A549 (cell line): ENCODE data around the gene SMIM28. TPM values are rescaled to one million over a fixed set of nuclear protein-coding genes. Genes with fewer than 3 reads are reported as not detected.

Experiments used
- ATAC-seq, 2 experiments: fragments of 200-7000 bp in 1 of 2; fragments of >200 bp in 1 of 2; cut with Nextera tagmentation in 1 of 2; cut with Tn5 transposase in 1 of 2; 3 replicates each; pipeline versions ENCODE4 v1.8.0 to v1.9.1; 2018 to 2020; ENCODE audit warnings: mild to moderate bottlenecking in 1 of 2, moderate library complexity in 1 of 2
- CTCF ChIA-PET: fragments of 300-600 bp; sonication (Branson Sonifier 250); formaldehyde crosslinking; extraction: SDS; loops from one replicate; lab custom pipeline; 2021; ENCODE audit warnings: antibody characterized with exemption, inconsistent platforms; lab: Yijun Ruan, JAX
- POLR2A ChIA-PET: fragments of 350-600 bp; formaldehyde crosslinking; extraction: SDS; loops from one replicate; lab custom pipeline; 2021; ENCODE audit warnings: antibody characterized with exemption, inconsistent platforms; lab: Yijun Ruan, JAX
- DNase-seq, 2 experiments: peaks; one replicate each; pipeline versions ENCODE4 v3.0.0 to v3.0.0-alpha.2; 2011 to 2016; ENCODE audit warnings: low read depth in 1 of 2, low spot score in 1 of 2
- FAIRE-seq: peaks from 2 replicates; lab custom pipeline; 2011; peaks lifted over from hg19 to GRCh38; lab: Jason Lieb, UNC
- H3K27ac ChIP-seq, 2 experiments: fragments of >200 bp; sonication (Bioruptor Twin); formaldehyde crosslinking; 3 replicates each; pipeline ENCODE4 v1.5.1; 2016 to 2017
- H3K4me1 ChIP-seq: fragments of >200 bp; sonication (Bioruptor Twin); formaldehyde crosslinking; 3 replicates; pipeline ENCODE4 v1.6.1; 2016
- H3K4me2 ChIP-seq: fragments of >200 bp; sonication (Bioruptor Twin); formaldehyde crosslinking; 3 replicates; pipeline ENCODE4 v1.6.1; 2016
- H3K4me3 ChIP-seq: fragments of >200 bp; sonication (Bioruptor Twin); formaldehyde crosslinking; 3 replicates; pipeline ENCODE4 v1.5.1; 2016
- H3K9me3 ChIP-seq: fragments of >200 bp; sonication (Bioruptor Twin); formaldehyde crosslinking; 3 replicates; pipeline ENCODE4 v1.6.1; 2016
- BHLHE40 ChIP-seq: IDR thresholded peaks from 2 replicates; pipeline ENCODE4 v1.6.1; 2012; ENCODE audit warnings: low read depth, low read length, inconsistent platforms
- CBX2 ChIP-seq: fragments of 200-600 bp; sonication (generic); IDR thresholded peaks from 2 replicates; pipeline ENCODE4 v1.6.1; 2016; ENCODE audit warnings: low read depth, mild to moderate bottlenecking, borderline replicate concordance
- CEBPB ChIP-seq, 2 experiments: fragments of >200 bp in 1 of 2; sonication (Bioruptor Twin) in 1 of 2; formaldehyde crosslinking in 1 of 2; IDR thresholded peaks; 2 replicates each; pipeline ENCODE4 v1.6.1; 2012 to 2016
- CHD2 ChIP-seq: fragments of 150-350 bp; IDR thresholded peaks from 2 replicates; pipeline ENCODE4 v1.6.1; 2014; ENCODE audit warnings: low read length; ENCODE audit not compliant: partially characterized antibody
- CHD4 ChIP-seq: fragments of 200-600 bp; sonication (generic); IDR thresholded peaks from 2 replicates; pipeline ENCODE4 v1.6.1; 2016; ENCODE audit warnings: antibody characterized with exemption, mild to moderate bottlenecking, borderline replicate concordance
- EP300 ChIP-seq, 2 experiments: fragments of >200 bp; sonication (Bioruptor Twin); formaldehyde crosslinking; IDR thresholded peaks; 2 replicates in 1 of 2; 3 replicates in 1 of 2; pipeline ENCODE4 v1.6.1; 2016 to 2017
- ESRRA ChIP-seq: fragments of 150-350 bp; IDR thresholded peaks from 2 replicates; pipeline ENCODE4 v1.6.1; 2014; ENCODE audit warnings: mild to moderate bottlenecking, low read length, borderline replicate concordance
- FOSB ChIP-seq: fragments of 250-450 bp; sonication (Bioruptor Pico); IDR thresholded peaks from 2 replicates; pipeline ENCODE4 v1.5.0; 2020; ENCODE audit warnings: mild to moderate bottlenecking, moderate library complexity
- FOSL2 ChIP-seq, 2 experiments: fragments of 450-650 bp in 1 of 2; fragments of >200 bp in 1 of 2; sonication (Bioruptor Twin) in 1 of 2; formaldehyde crosslinking; IDR thresholded peaks; 2 replicates each; pipeline versions ENCODE4 v1.5.0 to v1.6.1; 2016 to 2020; ENCODE audit warnings: mild to moderate bottlenecking in 1 of 2, moderate library complexity in 1 of 2
- HDAC2 ChIP-seq: fragments of 200-600 bp; sonication (generic); IDR thresholded peaks from 2 replicates; pipeline ENCODE4 v1.6.1; 2016
- HOXB5 ChIP-seq: fragments of 250-450 bp; sonication (Bioruptor Pico); IDR thresholded peaks from 2 replicates; pipeline ENCODE4 v1.5.0; 2020; ENCODE audit warnings: mild to moderate bottlenecking, moderate library complexity
- JUN ChIP-seq, 2 experiments: fragments of >200 bp; sonication (Bioruptor Twin); formaldehyde crosslinking; IDR thresholded peaks; 2 replicates in 1 of 2; 3 replicates in 1 of 2; pipeline ENCODE4 v1.6.1; 2016 to 2017
- KDM1A ChIP-seq: fragments of 200-600 bp; sonication (generic); IDR thresholded peaks from 2 replicates; pipeline ENCODE4 v1.6.1; 2016; ENCODE audit warnings: low read depth, mild to moderate bottlenecking
- MYC ChIP-seq: IDR thresholded peaks from 2 replicates; pipeline ENCODE4 v1.6.1; 2012; ENCODE audit warnings: mild to moderate bottlenecking, inconsistent platforms, low read length, improper control_type of control experiment, borderline replicate concordance
- NPAS2 ChIP-seq: fragments of 250-450 bp; sonication (Bioruptor Pico); IDR thresholded peaks from 2 replicates; pipeline ENCODE4 v1.8.0; 2022; ENCODE audit warnings: mild to moderate bottlenecking, moderate library complexity, borderline replicate concordance
- NR3C1 ChIP-seq: fragments of >200 bp; sonication (Bioruptor Twin); formaldehyde crosslinking; IDR thresholded peaks from 3 replicates; pipeline ENCODE4 v1.6.1; 2017
- RFX5 ChIP-seq: fragments of 450-650 bp; IDR thresholded peaks from 2 replicates; pipeline ENCODE4 v1.7.1; 2014; ENCODE audit warnings: antibody characterized with exemption, mild to moderate bottlenecking, moderate library complexity
- TP53 ChIP-seq: fragments of 250-450 bp; sonication (Bioruptor Pico); IDR thresholded peaks from 2 replicates; pipeline ENCODE4 v1.5.0; 2021; ENCODE audit warnings: mild to moderate bottlenecking, moderate library complexity
- ZC3H11A ChIP-seq: fragments of 450-650 bp; IDR thresholded peaks from 2 replicates; pipeline ENCODE4 v1.6.1; 2014; ENCODE audit warnings: antibody characterized with exemption, mild to moderate bottlenecking
- ZFP36 ChIP-seq: fragments of 450-650 bp; IDR thresholded peaks from 2 replicates; pipeline ENCODE4 v1.6.1; 2014; ENCODE audit warnings: borderline replicate concordance; ENCODE audit not compliant: partially characterized antibody
- WGBS: methylation state at CpG from one replicate; pipeline ENCODE4 v1.1.6; 2017; ENCODE audit errors: missing lambda C conversion rate; 5-methylcytosine and 5-hydroxymethylcytosine counted together
- polyA plus RNA-seq, 4 experiments: library from polyadenylated mRNA; depleted of rRNA in 3 of 4; stranded (reverse); fragments of >200 nt; fragmentation: RNase III in 1 of 4; extraction: RNeasy Plus Mini Kit Qiagen cat#74134 plus additional on column Dnase treatment in 1 of 4; gene quantifications; 2 replicates in 3 of 4; 3 replicates in 1 of 4; pipeline ENCODE4 v1.2.3, GENCODE V29; 2011 to 2017
- TF ChIP-seq, protein P1 (sequence below): IDR thresholded peaks from 2 replicates; pipeline ENCODE4 v1.6.1; 2012
- TF ChIP-seq, protein P2 (sequence below): fragments of 150-350 bp; IDR thresholded peaks from 2 replicates; pipeline ENCODE4 v1.6.1; 2014; ENCODE audit warnings: low read depth, mild to moderate bottlenecking, low read length
- TF ChIP-seq, protein P3 (sequence below): IDR thresholded peaks from 2 replicates; pipeline ENCODE4 v1.6.1; 2012
- TF ChIP-seq, protein P4 (sequence below): fragments of 450-650 bp; IDR thresholded peaks from 2 replicates; pipeline ENCODE4 v1.6.1; 2014; ENCODE audit warnings: antibody characterized with exemption

SMIM28 gene
- polyA plus RNA-seq, 2 of the 4 experiments (the other 2 are of a cell fraction), result not detected

DNA sequence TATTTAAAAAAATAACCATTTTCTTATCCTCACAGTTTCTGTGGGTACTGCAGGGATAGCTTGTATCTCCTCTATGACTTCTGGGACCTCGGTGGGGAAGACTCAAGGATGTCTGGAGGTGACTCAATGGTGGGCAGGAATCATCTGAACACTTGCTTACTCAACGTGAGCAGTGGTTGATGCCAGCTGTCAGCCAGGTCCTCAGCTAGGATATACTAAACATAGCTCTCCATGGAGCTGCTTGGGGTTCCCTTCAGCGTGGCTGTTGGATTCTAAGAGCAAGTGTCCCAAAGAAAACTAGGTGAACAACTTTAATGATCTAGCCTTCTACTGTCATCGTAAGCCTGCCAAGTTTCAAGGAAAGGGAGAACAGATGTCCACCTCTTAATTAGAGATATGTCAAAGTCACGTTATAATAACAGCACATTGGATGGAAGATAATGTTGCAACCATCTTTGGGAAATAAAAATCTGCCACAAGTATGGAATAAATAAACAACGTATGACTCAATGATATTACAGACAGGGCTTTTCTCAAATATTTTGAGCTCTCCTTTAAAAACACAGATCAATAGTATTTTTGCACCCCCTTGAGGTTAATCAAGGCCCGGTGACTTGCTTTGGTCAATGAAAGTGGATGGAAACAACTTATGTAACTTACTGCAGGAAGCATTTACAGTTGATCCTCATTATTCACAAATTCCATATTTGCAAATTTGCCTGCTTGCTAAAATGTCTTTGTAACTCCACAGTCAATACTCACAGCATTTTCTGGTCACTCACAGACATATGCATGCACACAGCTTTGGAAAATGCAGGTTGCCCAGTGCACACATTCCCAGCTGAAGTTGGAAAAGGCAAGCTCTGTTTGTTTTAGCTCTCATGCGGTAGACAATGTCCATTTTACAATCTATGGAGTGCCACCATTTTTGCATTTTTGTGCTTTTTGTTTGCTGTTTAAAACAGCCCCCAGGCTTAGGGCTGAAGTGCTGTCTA lies 19.7 kb downstream of the SMIM28 start:
- Histone ChIP-seq H3K9me3 (no peaks in the 10 kb centered on the region), H3K27ac (no peak overlapping the region), H3K4me3 (no peak overlapping the region), H3K4me2 (no peak overlapping the region), H3K4me1 (no peaks in the 10 kb centered on the region)
- ATAC-seq (no peak), FAIRE-seq (no peak), DNase-seq (no peak)
- CTCF ChIA-PET, result interaction anchor here (0.5 to 1.2 kb wide), 3 partner anchors 10 to 1327 kb away, joined by 3 read pairs; no protein-coding TSS in a partner anchor
- 59% methylated on average over 8 of the region's 8 CpGs for WGBS
- TF ChIP-seq, protein P1, sequence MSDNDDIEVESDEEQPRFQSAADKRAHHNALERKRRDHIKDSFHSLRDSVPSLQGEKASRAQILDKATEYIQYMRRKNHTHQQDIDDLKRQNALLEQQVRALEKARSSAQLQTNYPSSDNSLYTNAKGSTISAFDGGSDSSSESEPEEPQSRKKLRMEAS, result no peak
- no peak for TF ChIP-seq ZFP36
- no peak for TF ChIP-seq CEBPB (IDR thresholded peaks at IDR 0.05)
- no peak for TF ChIP-seq CHD2
- no peak for TF ChIP-seq RFX5
- TF ChIP-seq, protein P2, sequence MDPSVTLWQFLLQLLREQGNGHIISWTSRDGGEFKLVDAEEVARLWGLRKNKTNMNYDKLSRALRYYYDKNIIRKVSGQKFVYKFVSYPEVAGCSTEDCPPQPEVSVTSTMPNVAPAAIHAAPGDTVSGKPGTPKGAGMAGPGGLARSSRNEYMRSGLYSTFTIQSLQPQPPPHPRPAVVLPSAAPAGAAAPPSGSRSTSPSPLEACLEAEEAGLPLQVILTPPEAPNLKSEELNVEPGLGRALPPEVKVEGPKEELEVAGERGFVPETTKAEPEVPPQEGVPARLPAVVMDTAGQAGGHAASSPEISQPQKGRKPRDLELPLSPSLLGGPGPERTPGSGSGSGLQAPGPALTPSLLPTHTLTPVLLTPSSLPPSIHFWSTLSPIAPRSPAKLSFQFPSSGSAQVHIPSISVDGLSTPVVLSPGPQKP, result no peak
- TF ChIP-seq, protein P3, sequence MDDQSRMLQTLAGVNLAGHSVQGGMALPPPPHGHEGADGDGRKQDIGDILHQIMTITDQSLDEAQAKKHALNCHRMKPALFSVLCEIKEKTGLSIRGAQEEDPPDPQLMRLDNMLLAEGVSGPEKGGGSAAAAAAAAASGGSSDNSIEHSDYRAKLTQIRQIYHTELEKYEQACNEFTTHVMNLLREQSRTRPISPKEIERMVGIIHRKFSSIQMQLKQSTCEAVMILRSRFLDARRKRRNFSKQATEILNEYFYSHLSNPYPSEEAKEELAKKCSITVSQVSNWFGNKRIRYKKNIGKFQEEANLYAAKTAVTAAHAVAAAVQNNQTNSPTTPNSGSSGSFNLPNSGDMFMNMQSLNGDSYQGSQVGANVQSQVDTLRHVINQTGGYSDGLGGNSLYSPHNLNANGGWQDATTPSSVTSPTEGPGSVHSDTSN, result no peak
- no peak for TF ChIP-seq HOXB5 (CRISPR knock-in tag)
- TF ChIP-seq CHD4, result no peak
- TF ChIP-seq FOSL2 (IDR thresholded peaks at IDR 0.05), result no peak
- TF ChIP-seq FOSL2 (CRISPR knock-in tag; IDR thresholded peaks at IDR 0.05), result no peak
- no peak for TF ChIP-seq NPAS2 (CRISPR knock-in tag)
- POLR2A ChIA-PET, result no interaction called here

DNA sequence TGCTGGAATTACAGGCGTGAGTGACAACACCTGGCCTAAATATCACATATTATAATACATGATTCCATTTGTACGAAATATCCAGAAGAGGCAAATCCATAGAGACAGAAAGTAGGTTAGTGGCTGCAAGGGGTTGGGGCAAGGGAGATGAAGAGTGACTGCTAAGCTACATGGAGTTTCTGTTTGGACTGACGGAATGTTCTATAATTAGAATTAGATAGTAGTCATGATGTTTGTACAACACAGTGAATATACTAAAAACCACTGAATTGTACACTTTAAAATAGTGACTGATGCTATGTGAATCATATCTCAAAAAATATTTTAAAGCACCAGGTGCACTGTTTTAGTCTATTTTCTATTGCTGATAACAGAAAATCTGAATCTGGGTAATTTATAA lies 22.6 kb downstream of the SMIM28 start:
- H3K4me1 ChIP-seq, result 0 out of 3 replicates have a peak, but pooled peaks cover 2% of the 10 kb centered on the region
- no peak for DNase-seq
- no peak for ATAC-seq
- CTCF ChIA-PET, result no interaction called here
- TF ChIP-seq EP300 (IDR thresholded peaks at IDR 0.05), result no peak
- no peak for TF ChIP-seq HDAC2
- TF ChIP-seq MYC, result no peak
- no peak for TF ChIP-seq NR3C1
- no peak for TF ChIP-seq ZC3H11A
- no peak for TF ChIP-seq KDM1A
- TF ChIP-seq, protein P4, sequence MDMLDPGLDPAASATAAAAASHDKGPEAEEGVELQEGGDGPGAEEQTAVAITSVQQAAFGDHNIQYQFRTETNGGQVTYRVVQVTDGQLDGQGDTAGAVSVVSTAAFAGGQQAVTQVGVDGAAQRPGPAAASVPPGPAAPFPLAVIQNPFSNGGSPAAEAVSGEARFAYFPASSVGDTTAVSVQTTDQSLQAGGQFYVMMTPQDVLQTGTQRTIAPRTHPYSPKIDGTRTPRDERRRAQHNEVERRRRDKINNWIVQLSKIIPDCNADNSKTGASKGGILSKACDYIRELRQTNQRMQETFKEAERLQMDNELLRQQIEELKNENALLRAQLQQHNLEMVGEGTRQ, result no peak
- no peak for TF ChIP-seq BHLHE40
- no peak for TF ChIP-seq CBX2
- no peak for TF ChIP-seq ESRRA
- TF ChIP-seq, protein P2, result no peak
- no peak for TF ChIP-seq FOSB (CRISPR knock-in tag)
- TF ChIP-seq JUN (IDR thresholded peaks at IDR 0.05), result no peak
- TF ChIP-seq TP53 (CRISPR knock-in tag), result no peak
- no peak overlapping the region for H3K4me3 ChIP-seq
- POLR2A ChIA-PET, result no interaction called here
- FAIRE-seq, result no peak
- 82% methylated on average over 3 of the region's 3 CpGs for WGBS
- no peak overlapping the region for H3K27ac ChIP-seq
- H3K9me3 ChIP-seq, result no peaks in the 10 kb centered on the region
- H3K4me2 ChIP-seq, result no peak overlapping the region
